ENCODE measurements around the gene PADI3. TPM values are rescaled to one million over a fixed set of nuclear protein-coding genes. Genes with fewer than 3 reads are reported as not detected.

The PADI3 gene
- total RNA-seq, 1 donor from 2014 or later = not detected

GRCh38 chr1:17297991-17298390, 49.1 kb downstream of the PADI3 start:
- no peaks in the 10 kb centered on the region for H3K4me1 Mint-ChIP-seq (ENCODE audit: unreplicated experiment)
- H3K27me3 Mint-ChIP-seq = peaks cover 2% of the 10 kb centered on the region
- H3K27ac Mint-ChIP-seq = peak overlapping the region; percentile 19
- H3K9me3 Mint-ChIP-seq = peaks cover 6% of the 10 kb centered on the region
- no peak overlapping the region for H3K4me3 Mint-ChIP-seq
- no peaks in the 10 kb centered on the region for H3K36me3 Mint-ChIP-seq
- no peak for DNase-seq (ENCODE audit: extremely low spot score, unreplicated experiment)
- TF ChIP-seq CTCF (conservative IDR thresholded peaks at IDR 0.05) = no peak

- H3K4me3 Mint-ChIP-seq = no peak overlapping the region
- no peak overlapping the region for H3K27ac Mint-ChIP-seq
- H3K4me1 Mint-ChIP-seq (ENCODE audit: unreplicated experiment) = peaks cover 10% of the 10 kb centered on the region
- H3K9me3 Mint-ChIP-seq = peaks cover 6% of the 10 kb centered on the region
- H3K27me3 Mint-ChIP-seq = no peaks in the 10 kb centered on the region
- H3K36me3 Mint-ChIP-seq = no peaks in the 10 kb centered on the region
- no peak for TF ChIP-seq CTCF (conservative IDR thresholded peaks at IDR 0.05)
- no peak for DNase-seq (ENCODE audit: extremely low spot score, unreplicated experiment)
Measured at GRCh38 chr1:17301767-17302166, 52.9 kb downstream of the PADI3 start.

GRCh38 chr1:17304151-17304825, 55.4 kb downstream of the PADI3 start:
- Mint-ChIP-seq H3K36me3 (no peaks in the 10 kb centered on the region), H3K27me3 (no peaks in the 10 kb centered on the region), H3K4me1 (ENCODE audit: unreplicated experiment) (peaks cover 10% of the 10 kb centered on the region), H3K4me3 (no peak overlapping the region), H3K9me3 (peaks cover 6% of the 10 kb centered on the region), H3K27ac (no peak overlapping the region)
- no peak for TF ChIP-seq CTCF (conservative IDR thresholded peaks at IDR 0.05)
- DNase-seq (ENCODE audit: extremely low spot score, unreplicated experiment) = no peak

- H3K36me3 Mint-ChIP-seq = no peaks in the 10 kb centered on the region
Measured at GRCh38 chr1:17304826-17305175, 55.9 kb downstream of the PADI3 start.

GRCh38 chr1:17305576-17306095, 56.7 kb downstream of the PADI3 start:
- Mint-ChIP-seq H3K4me3 (no peak overlapping the region), H3K9me3 (peaks cover 6% of the 10 kb centered on the region), H3K27me3 (no peaks in the 10 kb centered on the region), H3K27ac (no peak overlapping the region), H3K4me1 (ENCODE audit: unreplicated experiment) (peaks cover 10% of the 10 kb centered on the region), H3K36me3 (no peaks in the 10 kb centered on the region)
- no peak for DNase-seq (ENCODE audit: extremely low spot score, unreplicated experiment)
- TF ChIP-seq CTCF (conservative IDR thresholded peaks at IDR 0.05) = no peak

More at GRCh38 chr1:17304826-17305175, 55.9 kb downstream of the PADI3 start:
- H3K9me3 Mint-ChIP-seq = peaks cover 6% of the 10 kb centered on the region
- no peak overlapping the region for H3K4me3 Mint-ChIP-seq
- no peak overlapping the region for H3K27ac Mint-ChIP-seq
- H3K4me1 Mint-ChIP-seq (ENCODE audit: unreplicated experiment) = peaks cover 10% of the 10 kb centered on the region
- no peak for DNase-seq (ENCODE audit: extremely low spot score, unreplicated experiment)
- no peaks in the 10 kb centered on the region for H3K27me3 Mint-ChIP-seq
- no peak for TF ChIP-seq CTCF (conservative IDR thresholded peaks at IDR 0.05)
